ENCODE data around the gene PFKFB1.

DNA sequence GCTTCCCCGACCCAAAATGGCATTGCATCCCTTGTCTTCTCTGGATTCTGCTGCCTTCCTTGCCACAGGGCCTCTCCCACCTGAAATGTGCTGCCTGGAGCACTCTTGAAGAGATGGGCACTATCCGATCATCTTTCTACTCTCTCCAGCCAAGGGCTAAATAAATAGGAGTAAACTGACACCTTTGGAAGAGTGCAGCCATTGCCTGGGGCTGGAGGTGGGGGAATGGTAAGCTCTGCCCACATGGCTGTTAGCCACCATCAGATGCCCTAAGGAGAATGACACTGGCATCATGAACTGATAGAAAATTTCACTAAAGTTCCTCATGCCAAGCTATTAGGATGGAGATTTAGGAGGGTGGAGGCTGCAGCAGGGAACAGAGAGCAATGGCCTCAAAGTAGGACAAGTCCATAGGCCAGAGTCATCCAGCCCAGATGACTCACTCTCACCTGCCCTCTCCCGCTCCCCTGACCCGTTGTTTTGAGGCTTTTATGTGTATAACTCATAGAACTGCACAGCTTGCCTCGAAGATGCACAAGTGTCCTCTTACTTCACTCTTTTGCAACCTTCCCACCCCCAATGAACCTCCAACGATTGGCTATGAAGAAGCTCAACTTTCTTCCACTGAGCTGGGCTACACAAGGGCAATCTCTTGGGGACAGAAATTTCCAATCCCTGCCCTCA lies 822 bp upstream of the PFKFB1 start:
- no peak for TF ChIP-seq SUZ12 (IDR thresholded peaks at IDR 0.05; ENCODE audit: extremely low read depth, insufficient read depth, insufficient read length)
- no peak for TF ChIP-seq YY1 (IDR thresholded peaks at IDR 0.05; ENCODE audit: insufficient read depth, insufficient read length)

Data from NT2/D1 (cell line).